ENCODE results near the gene GREM1. TPM values are rescaled to one million over a fixed set of nuclear protein-coding genes. Genes with fewer than 3 reads are reported as not detected.

GREM1 gene
- total and polyA plus RNA-seq, 10 donors, result 0.06 to 3.3 (median 0.94) TPM; not detected in 1

GRCh38 chr15:32671339-32672325 is 46.2 kb upstream of the GREM1 start:
- DNase-seq, result no peak
- no peak overlapping the region for H3K27ac ChIP-seq
- no peak for TF ChIP-seq POLR2A (IDR thresholded peaks at IDR 0.05)
- TF ChIP-seq CTCF (IDR thresholded peaks at IDR 0.05 in 8 of 11, conservative IDR thresholded peaks at IDR 0.05 in 3 of 11), result no peak
- no peak for TF ChIP-seq POLR2AphosphoS5 (IDR thresholded peaks at IDR 0.05)
- H3K4me1 ChIP-seq, result no peaks in the 10 kb centered on the region
- no peaks in the 10 kb centered on the region for H3K36me3 ChIP-seq
- no peaks in the 10 kb centered on the region for H3K9me3 ChIP-seq
- intact Hi-C loops (cut with DNase I; ENCODE audit: low total_unique reads), result no loop called here
- no peaks in the 10 kb centered on the region for H3K27me3 ChIP-seq (replicated peaks in 1 of 7)
- 91 to 97% (median 94%) methylated on average over 29 of the region's 29 CpGs for WGBS, 5 donors
- no peak overlapping the region for H3K4me3 ChIP-seq

GRCh38 chr15:32674681-32675080 is 43.1 kb upstream of the GREM1 start:
- intact Hi-C loops (cut with DNase I; ENCODE audit: low total_unique reads), result no loop called here
- WGBS, 5 donors, result 79 to 96% (median 85%) methylated on average over 2 of the region's 2 CpGs
- no peak overlapping the region for H3K4me3 ChIP-seq

GRCh38 chr15:32675466-32675865 is 42.3 kb upstream of the GREM1 start:
- H3K4me1 ChIP-seq, result no peaks in the 10 kb centered on the region
- H3K4me3 ChIP-seq, result no peak overlapping the region
- intact Hi-C loops (cut with DNase I; ENCODE audit: low total_unique reads), result no loop called here
- no peak for DNase-seq
- no peak overlapping the region for H3K27ac ChIP-seq
- 35 to 71% (median 49%) methylated on average over 6 of the region's 6 CpGs for WGBS, 5 donors
- no peaks in the 10 kb centered on the region for H3K36me3 ChIP-seq
- H3K9me3 ChIP-seq, result no peaks in the 10 kb centered on the region
- H3K27me3 ChIP-seq (replicated peaks in 1 of 7), result no peaks in the 10 kb centered on the region
- no peak for TF ChIP-seq CTCF (IDR thresholded peaks at IDR 0.05 in 8 of 11, conservative IDR thresholded peaks at IDR 0.05 in 3 of 11)
- TF ChIP-seq POLR2AphosphoS5 (IDR thresholded peaks at IDR 0.05), result no peak
- TF ChIP-seq POLR2A (IDR thresholded peaks at IDR 0.05), result no peak

More at GRCh38 chr15:32674681-32675080, 43.1 kb upstream of the GREM1 start:
- Histone ChIP-seq H3K9me3 (no peaks in the 10 kb centered on the region), H3K4me1 (no peaks in the 10 kb centered on the region), H3K27ac (no peak overlapping the region), H3K36me3 (no peaks in the 10 kb centered on the region), H3K27me3 (replicated peaks in 1 of 7) (no peaks in the 10 kb centered on the region)
- no peak for DNase-seq
- TF ChIP-seq CTCF (IDR thresholded peaks at IDR 0.05 in 8 of 11, conservative IDR thresholded peaks at IDR 0.05 in 3 of 11) (no peak), POLR2A (IDR thresholded peaks at IDR 0.05) (no peak), POLR2AphosphoS5 (IDR thresholded peaks at IDR 0.05) (no peak)

GRCh38 chr15:32676169-32676568 is 41.6 kb upstream of the GREM1 start:
- 78 to 95% (median 86%) methylated on average over 2 of the region's 2 CpGs for WGBS, 5 donors
- Histone ChIP-seq H3K27ac (no peak overlapping the region), H3K36me3 (no peaks in the 10 kb centered on the region), H3K9me3 (no peaks in the 10 kb centered on the region), H3K4me1 (no peaks in the 10 kb centered on the region), H3K4me3 (no peak overlapping the region), H3K27me3 (replicated peaks in 1 of 7) (no peaks in the 10 kb centered on the region)
- intact Hi-C loops (cut with DNase I; ENCODE audit: low total_unique reads), result no loop called here
- TF ChIP-seq POLR2AphosphoS5 (IDR thresholded peaks at IDR 0.05) (no peak), POLR2A (IDR thresholded peaks at IDR 0.05) (no peak)
- no peak for DNase-seq
